SU-DHL-6 (cell line): Measurements from ENCODE around the gene ITPKC.

Source experiments
- EZH2phosphoT487 ChIP-seq: fragments of 200-600 bp; sonication (generic), shearing (Covaris generic); conservative IDR thresholded peaks from 2 replicates; pipeline ENCODE4 v1.6.1; 2018; ENCODE audit warnings: mild to moderate bottlenecking, antibody characterized with exemption, low read length, moderate library complexity, mixed read lengths
- TF ChIP-seq, protein P1 (sequence below): fragments of 200-600 bp; sonication (generic); IDR thresholded peaks from one replicate; pipeline ENCODE4 v1.5.1; 2017; ENCODE audit warnings: antibody characterized with exemption, mild to moderate bottlenecking, low read length, moderate library complexity; ENCODE audit not compliant: insufficient read depth, poor library complexity, severe bottlenecking

DNA sequence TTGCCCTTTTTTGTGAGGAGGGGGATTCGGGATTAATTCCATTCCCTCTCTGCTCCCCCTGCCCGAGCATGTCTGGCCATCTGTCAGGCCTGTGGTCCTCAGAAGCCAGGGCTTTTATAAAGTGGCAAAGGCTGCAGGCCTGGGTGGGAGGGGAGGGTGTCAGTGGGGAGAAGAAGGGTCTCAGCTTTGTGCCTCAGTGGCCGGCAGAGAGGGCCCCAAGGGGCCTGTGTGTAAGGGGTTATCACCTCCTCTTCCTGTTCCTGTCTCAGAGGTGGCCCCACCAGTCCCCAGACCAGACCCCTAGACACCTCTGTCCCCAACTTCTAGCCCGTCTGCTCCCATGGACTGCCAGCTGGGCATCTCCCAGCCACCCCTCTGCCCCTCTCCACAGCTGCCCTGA is 23.0 kb upstream of the ITPKC start:
- TF ChIP-seq, protein P1, sequence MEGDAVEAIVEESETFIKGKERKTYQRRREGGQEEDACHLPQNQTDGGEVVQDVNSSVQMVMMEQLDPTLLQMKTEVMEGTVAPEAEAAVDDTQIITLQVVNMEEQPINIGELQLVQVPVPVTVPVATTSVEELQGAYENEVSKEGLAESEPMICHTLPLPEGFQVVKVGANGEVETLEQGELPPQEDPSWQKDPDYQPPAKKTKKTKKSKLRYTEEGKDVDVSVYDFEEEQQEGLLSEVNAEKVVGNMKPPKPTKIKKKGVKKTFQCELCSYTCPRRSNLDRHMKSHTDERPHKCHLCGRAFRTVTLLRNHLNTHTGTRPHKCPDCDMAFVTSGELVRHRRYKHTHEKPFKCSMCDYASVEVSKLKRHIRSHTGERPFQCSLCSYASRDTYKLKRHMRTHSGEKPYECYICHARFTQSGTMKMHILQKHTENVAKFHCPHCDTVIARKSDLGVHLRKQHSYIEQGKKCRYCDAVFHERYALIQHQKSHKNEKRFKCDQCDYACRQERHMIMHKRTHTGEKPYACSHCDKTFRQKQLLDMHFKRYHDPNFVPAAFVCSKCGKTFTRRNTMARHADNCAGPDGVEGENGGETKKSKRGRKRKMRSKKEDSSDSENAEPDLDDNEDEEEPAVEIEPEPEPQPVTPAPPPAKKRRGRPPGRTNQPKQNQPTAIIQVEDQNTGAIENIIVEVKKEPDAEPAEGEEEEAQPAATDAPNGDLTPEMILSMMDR, result no peak
- no peak for TF ChIP-seq EZH2phosphoT487
